WTC11 (cell line): Measurements from ENCODE around the gene CXCL9. TPM values are rescaled to one million over a fixed set of nuclear protein-coding genes. Genes with fewer than 3 reads are reported as not detected.
"Not testable (repeated sequence)": the region's sequence is repeated elsewhere in the genome, so short reads cannot be mapped to it uniquely, and the experiment has no call there.

Experiments
- ATAC-seq: fragments of 200-7000 bp; cut with Tn5 transposase; 2 replicates; pipeline ENCODE4 v1.10.0; 2021; ENCODE audit warnings: mild to moderate bottlenecking, moderate library complexity
- CTCF ChIA-PET: fragments of 300-600 bp; sonication (Branson Sonifier 250); formaldehyde crosslinking; loops from one replicate; lab custom pipeline; 2021; ENCODE audit warnings: antibody characterized with exemption; lab: Charles Lee
- POLR2A ChIA-PET: fragments of 350-600 bp; sonication (Branson Sonifier 250); formaldehyde crosslinking; loops from one replicate; lab custom pipeline; 2021; ENCODE audit warnings: antibody characterized with exemption; lab: Charles Lee
- DNase-seq: peaks from one replicate; pipeline ENCODE4 v3.0.0; 2021; ENCODE audit warnings: low spot score
- H3K27ac Mint-ChIP-seq: 2 replicates; pipeline ENCODE4 v1.8.0; 2021; ENCODE audit warnings: mixed read lengths
- H3K27me3 Mint-ChIP-seq: 2 replicates; pipeline ENCODE4 v1.8.0; 2021; ENCODE audit warnings: low read depth, mild to moderate bottlenecking, moderate library complexity, mixed read lengths
- H3K36me3 Mint-ChIP-seq: 2 replicates; pipeline ENCODE4 v1.8.0; 2021; ENCODE audit warnings: mixed read lengths
- H3K4me1 Mint-ChIP-seq: 2 replicates; pipeline ENCODE4 v1.8.0; 2022; ENCODE audit warnings: mixed read lengths
- H3K4me3 Mint-ChIP-seq: 2 replicates; pipeline ENCODE4 v1.8.0; 2021; ENCODE audit warnings: mild to moderate bottlenecking, moderate library complexity, mixed read lengths
- H3K9me3 Mint-ChIP-seq: 2 replicates; pipeline ENCODE4 v1.8.0; 2021; ENCODE audit warnings: mixed read lengths
- AR ChIP-seq: fragments of 250-450 bp; sonication (Bioruptor Pico); IDR thresholded peaks from 2 replicates; pipeline ENCODE4 v1.9.0; 2021; ENCODE audit warnings: mild to moderate bottlenecking
- E2F4 ChIP-seq: sonication (generic); formaldehyde crosslinking; IDR thresholded peaks from 2 replicates; pipeline ENCODE4 v1.8.1; 2022; ENCODE audit warnings: low read depth, mild to moderate bottlenecking, moderate library complexity, missing genetic modification reagents, borderline replicate concordance
- EMX1 ChIP-seq: fragments of 250-450 bp; sonication (Bioruptor Pico); IDR thresholded peaks from 2 replicates; pipeline ENCODE4 v1.8.0; 2021; ENCODE audit warnings: mild to moderate bottlenecking
- ERG ChIP-seq: fragments of 250-450 bp; sonication (Bioruptor Pico); IDR thresholded peaks from 2 replicates; pipeline ENCODE4 v1.8.0; 2021; ENCODE audit warnings: mild to moderate bottlenecking
- FOXJ3 ChIP-seq: sonication (generic); formaldehyde crosslinking; IDR thresholded peaks from 2 replicates; pipeline ENCODE4 v1.9.0; 2021; ENCODE audit warnings: missing genetic modification reagents, mild to moderate bottlenecking, borderline replicate concordance
- GABPB1 ChIP-seq: sonication (generic); formaldehyde crosslinking; IDR thresholded peaks from 2 replicates; pipeline ENCODE4 v1.8.1; 2023; ENCODE audit warnings: mild to moderate bottlenecking, missing genetic modification reagents
- MYBL2 ChIP-seq: sonication (generic); formaldehyde crosslinking; IDR thresholded peaks from 2 replicates; pipeline ENCODE4 v1.8.1; 2023; ENCODE audit warnings: mild to moderate bottlenecking, moderate library complexity, missing genetic modification reagents
- NFE2L1 ChIP-seq: sonication (generic); formaldehyde crosslinking; IDR thresholded peaks from 2 replicates; pipeline ENCODE4 v1.8.1; 2023; ENCODE audit warnings: missing genetic modification reagents
- NR2C2 ChIP-seq: sonication (generic); formaldehyde crosslinking; IDR thresholded peaks from 2 replicates; pipeline ENCODE4 v1.8.0; 2022; ENCODE audit warnings: mild to moderate bottlenecking, missing genetic modification reagents
- PREB ChIP-seq: sonication (generic); formaldehyde crosslinking; IDR thresholded peaks from 2 replicates; pipeline ENCODE4 v1.8.1; 2022; ENCODE audit warnings: mild to moderate bottlenecking, missing genetic modification reagents, moderate library complexity, borderline replicate concordance
- SP1 ChIP-seq: sonication (generic); formaldehyde crosslinking; conservative IDR thresholded peaks from 2 replicates; pipeline ENCODE4 v1.8.1; 2022; ENCODE audit warnings: missing genetic modification reagents
- TEAD1 ChIP-seq: sonication (generic); formaldehyde crosslinking; IDR thresholded peaks from 2 replicates; pipeline ENCODE4 v1.8.0; 2022; ENCODE audit warnings: mild to moderate bottlenecking, missing genetic modification reagents
- USF1 ChIP-seq: sonication (generic); formaldehyde crosslinking; IDR thresholded peaks from 2 replicates; pipeline ENCODE4 v1.8.0; 2022; ENCODE audit warnings: mild to moderate bottlenecking, missing genetic modification reagents
- ZNF423 ChIP-seq: fragments of 250-450 bp; sonication (Bioruptor Pico); IDR thresholded peaks from 2 replicates; pipeline ENCODE4 v2.1.2; 2022; ENCODE audit warnings: mild to moderate bottlenecking, moderate library complexity
- ZNF532 ChIP-seq: fragments of 250-450 bp; sonication (Bioruptor Pico); IDR thresholded peaks from 2 replicates; pipeline ENCODE4 v1.9.0; 2021; ENCODE audit warnings: mild to moderate bottlenecking, borderline replicate concordance
- total RNA-seq: library from RNA; stranded (reverse); gene quantifications from 3 replicates; pipeline ENCODE4 v1.2.3, GENCODE V29; 2021

CXCL9 gene
- total RNA-seq, 1 experiment from 2014 or later = 0.07 TPM

- POLR2A ChIA-PET = no interaction called here
- DNase-seq = no peak
- no peaks in the 10 kb centered on the region for H3K9me3 Mint-ChIP-seq
- peaks cover 28% of the 10 kb centered on the region for H3K4me1 Mint-ChIP-seq
- no peaks in the 10 kb centered on the region for H3K36me3 Mint-ChIP-seq
- no peak for ATAC-seq
- no peak overlapping the region for H3K27ac Mint-ChIP-seq
- CTCF ChIA-PET = interaction anchor here (1.6 to 3.4 kb wide), 3 partner anchors 32 to 139 kb away, joined by 4 to 23 read pairs (median 13); no protein-coding TSS in a partner anchor
- H3K27me3 Mint-ChIP-seq = peaks cover 2% of the 10 kb centered on the region
- TF ChIP-seq E2F4 (CRISPR knock-in tag) (no peak), FOXJ3 (CRISPR knock-in tag) (no peak), EMX1 (no peak), ERG (CRISPR knock-in tag) (no peak), PREB (no peak), MYBL2 (CRISPR knock-in tag) (no peak), USF1 (CRISPR knock-in tag) (no peak), GABPB1 (CRISPR knock-in tag) (no peak), ZNF532 (no peak), AR (CRISPR knock-in tag) (no peak)
- H3K4me3 Mint-ChIP-seq = no peak overlapping the region
Observed at GRCh38 chr4:76055016-76055415, 47.7 kb upstream of the CXCL9 start.

GRCh38 chr4:76053730-76054129 is 46.4 kb upstream of the CXCL9 start:
- Mint-ChIP-seq H3K27me3 (peaks cover 15% of the 10 kb centered on the region), H3K9me3 (0 out of 2 replicates have a peak, but pooled peaks cover 3% of the 10 kb centered on the region), H3K36me3 (no peaks in the 10 kb centered on the region), H3K4me1 (peaks cover 32% of the 10 kb centered on the region), H3K27ac (peak overlapping the region; percentile 55; the same call in 1 of the 2 replicates), H3K4me3 (no peak overlapping the region)
- ChIA-PET POLR2A (no interaction called here), CTCF (interaction anchor here (1.3 to 3.4 kb wide), 3 partner anchors 33 to 158 kb away, joined by 6 to 23 read pairs (median 13); no protein-coding TSS in a partner anchor)
- DNase-seq = no peak
- no peak for TF ChIP-seq EMX1
- TF ChIP-seq MYBL2 (CRISPR knock-in tag) = no peak
- TF ChIP-seq ERG (CRISPR knock-in tag) = no peak
- TF ChIP-seq ZNF423 = no peak
- TF ChIP-seq NR2C2 = no peak
- no peak for TF ChIP-seq TEAD1 (CRISPR knock-in tag)
- TF ChIP-seq SP1 (CRISPR knock-in tag) = no peak
- TF ChIP-seq NFE2L1 (CRISPR knock-in tag) = no peak
- 0 out of 2 replicates have a peak, but pooled peaks have one; percentile 18 for ATAC-seq

- ATAC-seq, H3K36me3 Mint-ChIP-seq, H3K4me3 Mint-ChIP-seq, H3K9me3 Mint-ChIP-seq, DNase-seq, H3K27ac Mint-ChIP-seq, POLR2A ChIA-PET: not testable (repeated sequence)
- Mint-ChIP-seq H3K27me3 (peaks cover 36% of the 10 kb centered on the region), H3K4me1 (peaks cover 28% of the 10 kb centered on the region)
- CTCF ChIA-PET = interaction anchor here (0.6 kb wide), 1 partner anchor 707 kb away, joined by 3 read pairs; no protein-coding TSS in a partner anchor
Observed at GRCh38 chr4:76050560-76051050, 43.3 kb upstream of the CXCL9 start.

- H3K27ac Mint-ChIP-seq, H3K4me3 Mint-ChIP-seq, POLR2A ChIA-PET, H3K36me3 Mint-ChIP-seq, ATAC-seq, DNase-seq, H3K9me3 Mint-ChIP-seq, CTCF ChIA-PET: not testable (repeated sequence)
- peaks cover 22% of the 10 kb centered on the region for H3K4me1 Mint-ChIP-seq
- H3K27me3 Mint-ChIP-seq = peaks cover 38% of the 10 kb centered on the region
Observed at GRCh38 chr4:76049860-76050416, 42.6 kb upstream of the CXCL9 start.
